Cardiac fibroblast (primary cell): ENCODE results near the gene TEF.
"Not testable (repeated sequence)": the region's sequence is repeated elsewhere in the genome, so short reads cannot be mapped to it uniquely, and the experiment has no call there.

Source experiments
- DNase-seq, 2 donors: peaks; one replicate each; pipeline versions ENCODE4 v3.0.0 to v3.0.0-alpha.2; 2010; ENCODE audit warnings: low read depth in 2 of 2
- H3K4me3 ChIP-seq, 2 donors: replicated peaks in 1 of 2; 1 replicate in 1 of 2; 2 replicates in 1 of 2; pipeline ENCODE4 v1.5.1; 2011; ENCODE audit warnings: low read depth in 2 of 2, low read length in 2 of 2, mild to moderate bottlenecking in 2 of 2, moderate library complexity in 1 of 2
- CTCF ChIP-seq: IDR thresholded peaks from one replicate; pipeline ENCODE4 v1.5.1; 2011; ENCODE audit warnings: low read depth, mild to moderate bottlenecking, low read length, inconsistent platforms

TEF gene

GRCh38 chr22:41394012-41394356 is 12.2 kb downstream of the TEF start:
- no peak for DNase-seq
- TF ChIP-seq CTCF = no peak
- no peak overlapping the region for H3K4me3 ChIP-seq

- DNase-seq = no peak
- H3K4me3 ChIP-seq = no peak overlapping the region
Observed at GRCh38 chr22:41395531-41396240, 13.9 kb downstream of the TEF start.

GRCh38 chr22:41397143-41397811 is 15.5 kb downstream of the TEF start:
- DNase-seq = no peak
- no peak for TF ChIP-seq CTCF
- no peak overlapping the region for H3K4me3 ChIP-seq

More at GRCh38 chr22:41395531-41396240, 13.9 kb downstream of the TEF start:
- no peak for TF ChIP-seq CTCF

GRCh38 chr22:41398921-41399320 is 17.2 kb downstream of the TEF start:
- DNase-seq = no peak
- H3K4me3 ChIP-seq = no peak overlapping the region

GRCh38 chr22:41401781-41402648 is 20.3 kb downstream of the TEF start:
- peak; percentile 38 to 88 for DNase-seq
- no peak for TF ChIP-seq CTCF
- no peak overlapping the region for H3K4me3 ChIP-seq

More at GRCh38 chr22:41398921-41399320, 17.2 kb downstream of the TEF start:
- no peak for TF ChIP-seq CTCF

- not testable (repeated sequence) for DNase-seq
Observed at GRCh38 chr22:41402851-41403250, 21.1 kb downstream of the TEF start.

More at GRCh38 chr22:41402851-41403250, 21.1 kb downstream of the TEF start:
- not testable (repeated sequence) for H3K4me3 ChIP-seq
